NCI-H128 (cell line): Measurements from ENCODE around the gene KLK2.

Source experiments
- DNase-seq: peaks from one replicate; lab custom pipeline; 2025; ENCODE audit not compliant: unreplicated experiment; lab: John Stamatoyannopoulos, UW

Gene KLK2

GRCh38 chr19:50921426-50922316, 48.4 kb downstream of the KLK2 start:
- no peak for DNase-seq

GRCh38 chr19:50922317-50922853, 49.1 kb downstream of the KLK2 start:
- peak; percentile 69 for DNase-seq

- DNase-seq = no peak
Measured at GRCh38 chr19:50924586-50924985, 51.3 kb downstream of the KLK2 start.

- DNase-seq = no peak
Measured at GRCh38 chr19:50925734-50926133, 52.5 kb downstream of the KLK2 start.

GRCh38 chr19:50926144-50926543, 52.9 kb downstream of the KLK2 start:
- no peak for DNase-seq

- no peak for DNase-seq
Measured at GRCh38 chr19:50928831-50929230, 55.6 kb downstream of the KLK2 start.
